HL-60/S4 treated with phorbol 12-myristate 13-acetate at 8.2 ng/mL for 4 days and 3 days (cell line): ENCODE results near the gene ATP2C1.

Source experiments
- in situ Hi-C: fragments of 300-500 bp; cut with MboI; formaldehyde crosslinking; loops from 2 replicates; pipeline ENCODE4 v1.15.0; 2022; ENCODE audit warnings: low sequenced_read_pairs

ATP2C1 gene

DNA sequence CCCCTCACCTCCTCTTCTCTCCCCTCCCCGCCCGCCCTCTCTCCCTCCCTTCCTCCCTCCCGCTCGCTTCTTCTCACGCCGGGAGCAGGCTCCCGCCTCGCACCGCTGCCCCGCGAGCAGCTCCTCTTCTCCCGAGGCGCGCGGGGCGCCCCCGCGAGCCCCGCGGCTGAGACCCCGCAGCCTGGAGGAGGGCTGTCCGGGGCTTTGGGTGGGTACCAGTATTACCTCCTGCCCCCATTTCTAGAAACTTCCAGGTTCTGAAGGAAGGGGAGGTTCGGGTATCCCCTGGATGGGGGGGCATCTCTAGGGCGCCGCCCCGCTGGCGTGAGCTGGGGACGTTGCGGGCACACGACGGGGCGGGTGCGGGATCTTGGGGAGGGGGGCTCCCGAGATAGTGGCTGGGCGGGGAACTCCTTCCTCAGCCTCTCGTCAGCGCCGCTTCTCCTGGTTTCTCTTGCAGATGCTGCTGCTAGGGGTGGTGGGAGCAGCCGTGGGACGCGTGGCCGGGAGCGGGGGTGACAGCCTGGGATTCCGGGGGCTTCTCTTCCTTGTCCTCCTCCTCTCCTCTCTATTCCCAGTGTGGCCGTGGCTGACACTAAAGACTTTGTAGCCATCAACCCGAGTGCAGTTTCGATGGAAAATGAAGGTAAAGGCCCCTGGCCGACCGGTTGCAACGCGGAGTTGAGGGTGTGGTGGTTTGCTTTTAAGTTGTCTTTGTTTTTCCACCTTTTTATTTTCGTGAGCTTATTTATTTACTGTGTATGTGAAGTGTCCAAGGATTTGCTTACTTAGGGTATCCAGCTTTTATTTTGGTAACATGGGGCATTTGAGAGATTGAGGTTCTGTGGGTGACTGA, 474 bp downstream of the ATP2C1 start:
- in situ Hi-C loops, result loop anchor here (10.0 kb wide), 1 partner anchor 130 kb away; no protein-coding TSS in a partner anchor

DNA sequence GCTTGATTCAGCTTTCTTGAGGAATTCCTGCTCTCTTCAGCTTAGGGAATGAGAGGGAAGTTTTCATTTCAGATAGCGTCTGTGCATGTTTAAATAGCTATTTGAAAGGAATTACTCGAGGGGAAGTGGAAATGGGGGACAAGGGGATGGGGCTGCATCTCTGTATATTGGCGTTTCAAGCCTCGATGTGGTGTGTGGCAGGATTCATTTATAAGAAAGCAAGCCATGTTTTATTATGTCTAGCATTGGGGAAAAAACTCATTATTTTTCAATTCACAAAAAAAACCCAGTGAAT, 1.0 kb downstream of the ATP2C1 start:
- in situ Hi-C loops, result loop anchor here (10.0 kb wide), 1 partner anchor 130 kb away; no protein-coding TSS in a partner anchor

DNA sequence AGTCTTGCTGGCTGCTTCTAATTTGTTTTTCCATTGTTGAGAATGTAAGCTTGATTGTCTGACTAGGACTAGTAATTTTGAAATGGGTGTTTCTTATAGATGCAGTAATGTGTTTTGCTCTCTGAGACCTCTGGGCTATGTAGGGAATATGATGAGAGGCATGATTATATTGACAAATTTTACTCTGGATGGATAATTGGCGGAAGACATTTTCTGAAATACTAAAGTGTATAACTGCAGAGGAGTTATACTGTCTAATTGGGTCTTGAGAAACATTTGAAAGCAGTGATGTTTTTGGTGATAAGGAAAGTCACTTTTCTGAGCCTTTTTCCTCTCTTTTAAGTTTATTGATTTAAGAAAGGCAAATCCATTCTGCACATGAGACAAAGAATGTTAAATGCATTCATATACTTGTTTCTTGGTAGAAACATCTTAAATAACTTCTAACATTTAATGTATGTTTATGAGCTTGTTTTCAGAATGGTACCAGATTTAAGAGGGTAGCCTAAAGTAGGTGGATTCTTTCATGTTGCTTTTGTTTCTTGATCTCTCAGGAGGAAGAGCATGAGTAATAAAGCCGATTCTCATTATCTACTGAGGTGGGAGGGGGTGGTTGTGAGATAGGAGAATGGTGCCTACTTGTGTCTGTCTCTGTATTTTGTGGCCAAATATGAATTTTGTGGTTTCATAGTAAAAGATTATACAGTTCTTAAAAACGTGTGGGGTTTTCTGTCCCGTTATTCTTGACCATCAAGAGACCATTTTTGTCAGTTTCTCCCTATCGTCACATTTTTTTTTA, 2.0 kb downstream of the ATP2C1 start:
- in situ Hi-C loops, result loop anchor here (10.0 kb wide), 1 partner anchor 131 kb away; no protein-coding TSS in a partner anchor

DNA sequence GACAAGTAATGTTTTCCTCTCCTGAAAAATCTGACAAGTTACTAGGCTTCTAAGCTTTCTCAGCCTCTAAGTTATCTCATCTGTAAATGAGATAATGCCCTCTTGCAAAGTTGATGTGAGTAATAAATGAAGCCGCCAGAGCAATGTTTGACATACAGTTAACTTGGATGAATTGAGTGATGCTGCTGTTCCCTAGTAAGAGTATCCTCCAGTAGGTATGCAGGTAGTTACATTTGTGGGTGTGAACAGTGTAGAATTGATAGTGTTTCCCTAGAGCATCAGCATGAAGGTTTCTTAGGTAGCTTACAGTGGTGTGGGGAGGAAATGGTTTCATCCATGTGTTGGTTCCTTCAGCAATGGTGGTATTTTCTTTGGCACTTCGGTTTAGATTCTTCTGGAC, 3.4 kb downstream of the ATP2C1 start:
- in situ Hi-C loops, result loop anchor here (10.0 kb wide), 1 partner anchor 133 kb away; no protein-coding TSS in a partner anchor

DNA sequence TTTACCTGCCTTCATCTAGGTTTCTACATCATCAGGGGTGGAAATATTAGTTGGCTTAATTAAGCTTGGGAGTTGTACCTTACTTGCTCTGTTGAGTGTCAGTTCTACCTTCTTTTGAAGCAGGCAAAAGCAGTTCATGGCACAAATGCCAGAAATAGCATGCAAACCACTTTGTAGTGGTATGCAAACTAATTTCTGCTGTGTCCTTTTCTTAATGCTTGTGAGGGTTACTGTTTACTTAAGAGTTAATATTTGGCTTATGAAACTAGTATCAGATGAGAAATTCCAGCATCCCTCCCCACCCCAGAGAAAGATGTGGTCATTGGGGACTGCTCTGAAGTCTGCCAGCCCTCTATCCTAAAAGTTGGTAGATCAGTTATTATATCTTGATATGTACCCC, 7.1 kb downstream of the ATP2C1 start:
- in situ Hi-C loops, result no loop called here

DNA sequence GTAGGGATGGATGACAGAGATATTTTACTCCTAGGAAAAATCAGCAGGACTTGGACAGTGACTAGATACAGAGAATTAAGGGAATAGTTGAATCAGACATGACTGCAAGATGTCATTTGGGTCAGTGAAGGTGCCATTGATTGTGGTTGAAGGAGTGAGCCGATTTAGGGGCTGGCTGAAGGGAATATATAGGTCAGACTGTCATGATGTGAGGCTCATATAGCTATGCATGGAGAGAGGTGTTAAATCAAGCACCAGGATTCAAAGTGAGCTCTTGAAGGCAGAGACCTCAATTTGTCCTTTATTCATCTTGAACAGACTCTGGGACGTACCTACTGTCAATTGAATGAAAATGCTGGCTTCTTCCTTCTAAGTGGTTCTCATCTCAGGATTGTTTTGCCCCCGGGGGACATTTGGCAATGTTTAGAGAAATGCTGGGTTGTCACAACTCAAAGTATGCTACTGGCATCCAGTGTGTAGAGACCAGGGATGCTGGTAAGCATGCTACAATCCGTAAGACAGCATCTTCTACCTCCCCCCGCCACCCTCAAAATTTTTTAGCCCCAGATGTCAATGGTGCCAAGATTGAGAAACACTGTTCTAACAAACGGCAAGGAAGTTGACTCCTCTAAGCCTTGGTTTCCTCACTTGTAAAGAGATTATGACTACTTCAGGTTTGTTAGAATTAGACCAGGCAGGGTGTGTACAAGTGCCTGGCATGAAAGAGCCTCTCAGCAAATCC, 7.8 kb downstream of the ATP2C1 start:
- in situ Hi-C loops, result no loop called here

DNA sequence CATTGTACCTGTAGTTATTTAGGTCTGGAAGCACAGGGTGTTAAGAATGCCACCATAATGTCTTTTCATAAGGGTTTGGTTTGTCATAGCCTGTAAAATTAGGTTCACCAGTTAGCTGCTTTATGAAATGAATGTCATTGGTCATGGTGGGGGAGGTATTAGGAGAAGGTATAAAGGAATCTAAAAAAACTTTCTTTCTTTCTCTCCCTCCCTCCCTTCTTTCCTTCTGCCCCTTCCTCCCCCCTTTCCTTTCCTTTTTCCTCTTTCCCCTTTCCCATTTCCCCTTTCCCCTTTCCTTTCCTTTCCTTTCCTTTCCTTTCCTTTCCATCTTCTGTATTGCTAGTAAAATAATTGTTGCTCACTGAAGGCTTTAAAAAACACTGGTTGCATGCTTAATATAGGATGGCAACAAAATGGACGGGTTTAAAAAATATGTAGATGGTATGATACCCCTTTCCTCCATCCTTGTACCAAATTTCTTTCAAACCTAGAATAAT, 9.6 kb downstream of the ATP2C1 start:
- in situ Hi-C loops, result no loop called here

DNA sequence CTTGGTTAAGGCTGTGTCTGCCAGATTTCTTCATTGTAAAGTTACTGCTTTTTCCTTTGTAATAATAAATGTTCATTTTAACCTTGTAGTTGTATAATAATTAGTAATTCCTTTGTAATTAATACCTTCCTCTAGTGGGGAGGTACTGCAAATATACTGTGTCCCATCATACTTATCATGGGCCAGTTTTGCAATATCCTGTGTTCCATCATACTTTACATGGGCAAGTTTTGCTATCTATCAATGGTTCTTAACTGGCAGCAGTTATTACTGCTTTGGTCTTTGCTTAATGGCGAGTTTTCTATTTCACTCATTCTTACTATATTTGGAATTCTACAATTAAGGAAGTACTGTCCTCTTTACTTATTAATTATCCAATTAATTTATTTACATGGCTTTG, 10.6 kb downstream of the ATP2C1 start:
- in situ Hi-C loops, result no loop called here

DNA sequence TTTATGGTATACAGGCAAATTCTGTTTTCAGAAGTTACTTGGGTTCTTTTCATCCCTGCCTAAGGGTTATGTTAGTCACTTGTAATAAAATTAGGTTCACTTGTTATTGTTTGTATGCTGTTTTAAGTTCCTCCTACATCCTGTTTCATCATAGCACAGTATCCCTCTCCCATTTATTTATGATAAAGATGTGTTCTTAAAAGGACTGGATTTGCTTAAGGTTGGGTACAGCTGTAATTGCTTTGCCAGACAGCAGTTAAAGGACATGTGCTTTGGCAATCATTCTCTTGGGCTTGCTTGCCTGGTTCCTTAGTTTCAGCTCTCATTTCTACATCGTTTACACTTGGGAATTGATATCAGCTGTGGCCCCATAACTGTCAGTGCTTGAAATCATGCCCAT, 11.7 kb downstream of the ATP2C1 start:
- in situ Hi-C loops, result no loop called here

DNA sequence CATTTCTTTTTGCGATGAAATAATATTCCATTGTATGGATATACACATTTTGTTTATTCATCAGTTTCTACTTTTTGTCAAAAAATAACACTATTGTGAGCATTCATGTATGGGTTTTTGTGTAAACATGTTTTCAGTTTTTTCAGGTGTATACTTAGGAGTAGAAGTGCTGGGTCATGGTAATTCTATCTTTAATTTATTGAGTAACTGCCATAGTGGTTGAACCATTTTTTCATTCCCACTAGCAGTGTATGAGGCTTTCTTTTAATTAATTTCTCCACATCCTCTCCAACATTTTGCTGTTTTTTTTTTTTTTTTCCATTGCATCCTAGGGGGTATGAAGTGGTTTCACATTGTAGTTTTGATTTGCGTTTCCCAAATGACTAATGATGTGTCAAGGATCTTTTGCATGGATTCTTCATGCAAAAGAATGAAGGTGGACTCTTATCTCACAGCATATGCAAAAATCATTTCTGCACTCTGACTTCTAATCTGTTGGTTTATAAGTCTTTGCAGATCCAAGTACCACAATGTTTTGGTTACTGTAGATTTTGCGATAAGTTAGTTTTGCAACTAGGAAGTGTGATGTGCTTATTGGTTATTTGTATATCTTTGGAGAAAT, 12.6 kb downstream of the ATP2C1 start:
- in situ Hi-C loops, result no loop called here

DNA sequence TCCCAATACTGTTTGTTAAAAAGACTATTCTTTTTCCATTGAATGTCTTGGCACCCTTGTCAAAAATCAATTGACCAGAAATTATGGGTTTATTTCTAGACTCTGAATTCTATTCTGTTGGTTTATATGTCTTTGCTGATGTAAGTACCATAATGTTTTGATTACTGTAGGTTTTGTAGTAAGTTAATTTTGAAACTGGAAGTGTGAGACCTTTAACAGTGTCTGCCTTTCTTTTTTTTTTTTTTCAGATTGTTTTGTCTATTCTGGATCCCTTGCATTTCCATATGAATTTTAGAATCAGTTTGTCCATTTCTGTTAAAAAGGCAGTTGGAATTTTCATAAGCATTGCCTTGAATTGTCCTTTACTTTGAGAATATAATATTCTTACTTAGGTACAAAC, 13.6 kb downstream of the ATP2C1 start:
- in situ Hi-C loops, result no loop called here

DNA sequence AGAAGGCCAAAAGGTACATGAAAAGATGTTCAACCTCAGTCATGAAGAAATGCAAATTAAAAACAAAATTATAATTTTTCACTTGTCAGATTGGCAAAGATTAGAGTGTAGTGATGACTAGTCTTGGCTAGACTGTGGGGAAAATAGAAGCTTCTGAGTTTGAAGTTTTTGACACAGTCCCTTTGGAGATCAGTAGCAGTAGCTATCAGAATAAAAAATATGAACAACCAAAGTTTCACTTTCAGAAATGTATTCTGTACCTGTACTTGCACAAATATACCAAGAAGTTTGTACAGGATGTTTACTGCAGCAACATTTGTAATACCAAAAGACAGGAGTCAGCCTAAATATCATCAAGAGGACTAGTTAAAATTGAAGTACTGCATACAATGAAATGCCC, 14.1 kb downstream of the ATP2C1 start:
- in situ Hi-C loops, result no loop called here

DNA sequence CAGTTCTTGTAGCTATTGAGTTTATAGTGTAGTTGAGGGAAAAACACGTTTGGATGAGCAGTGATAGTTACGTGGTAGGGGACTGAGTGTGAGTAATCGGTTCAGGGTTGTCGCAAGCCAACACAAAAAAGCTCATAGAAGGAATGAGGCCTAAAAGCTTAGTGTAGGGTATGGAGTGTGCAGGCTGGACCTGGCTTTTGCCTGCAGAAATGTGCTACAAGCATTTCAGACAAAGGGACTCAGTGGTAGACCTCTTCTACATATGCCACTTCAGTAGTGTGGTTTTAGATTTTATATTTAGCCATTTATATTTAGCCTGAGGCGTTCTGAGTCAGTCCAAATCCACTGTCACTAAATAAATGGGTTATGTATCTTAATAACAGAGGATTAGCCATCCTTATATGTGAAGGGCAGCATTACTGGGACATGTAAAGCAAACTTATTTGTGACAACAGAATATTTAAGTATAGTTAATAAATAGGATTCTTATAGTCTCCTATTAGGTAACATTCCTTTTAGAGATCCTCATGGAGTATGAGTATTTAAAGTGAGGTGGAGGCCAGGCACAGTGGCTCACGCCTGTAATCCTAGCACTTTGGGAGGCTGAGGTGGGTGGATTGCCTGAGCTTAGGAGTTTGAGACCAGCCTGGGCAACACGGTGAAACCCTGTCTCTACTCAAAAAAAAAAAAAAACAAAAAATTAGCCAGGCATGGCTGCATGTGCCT, 21.8 kb downstream of the ATP2C1 start:
- in situ Hi-C loops, result no loop called here

DNA sequence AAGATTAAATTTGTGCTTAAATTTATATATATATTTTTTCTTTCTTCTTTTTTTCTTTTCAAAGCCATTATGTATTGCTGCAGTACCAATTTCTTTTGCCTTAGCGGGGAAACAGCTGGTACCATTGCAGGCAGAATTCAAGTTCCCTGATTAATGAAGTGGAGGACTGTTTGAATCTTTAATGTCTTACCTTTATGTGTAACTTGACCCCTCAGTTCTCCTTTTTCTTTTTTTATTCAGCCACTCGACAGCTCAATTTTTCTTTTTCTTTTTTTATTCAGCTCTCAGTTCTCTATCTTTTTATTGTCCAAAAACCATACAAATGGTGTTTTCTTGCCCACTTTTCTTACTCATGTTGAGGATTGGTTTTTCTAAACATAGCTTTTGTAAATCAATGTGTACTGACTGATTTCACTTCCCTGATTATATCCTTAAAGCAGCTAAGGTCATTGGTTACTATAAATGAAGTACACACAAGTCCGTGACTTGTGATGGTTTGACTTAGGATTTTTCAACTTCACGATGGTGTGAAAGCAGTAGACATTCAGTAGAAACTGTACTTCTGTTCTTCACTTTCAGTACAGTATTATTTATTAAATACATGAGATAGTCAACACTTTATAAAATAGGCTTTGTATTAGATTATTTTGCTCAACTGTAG, 22.8 kb downstream of the ATP2C1 start:
- in situ Hi-C loops, result no loop called here

DNA sequence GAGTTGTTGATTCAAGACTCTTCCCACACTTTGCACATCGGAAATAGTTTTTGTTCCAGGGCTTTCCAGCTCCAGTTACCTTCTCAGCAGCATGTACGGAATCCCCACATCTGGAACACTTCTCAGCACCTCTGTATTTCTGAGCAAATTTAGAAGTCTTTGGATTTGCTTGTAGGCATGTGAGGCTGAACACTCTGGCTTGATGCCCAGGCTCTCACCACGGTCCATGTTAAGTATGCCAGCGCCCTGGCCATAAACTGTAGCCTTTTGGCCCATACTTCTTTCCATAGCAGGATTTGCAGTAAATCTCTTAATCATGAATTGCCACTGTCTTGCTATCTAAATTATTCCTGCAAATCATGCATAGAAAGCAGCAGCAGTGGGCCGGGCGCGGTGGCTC, 24.4 kb downstream of the ATP2C1 start:
- in situ Hi-C loops, result no loop called here

DNA sequence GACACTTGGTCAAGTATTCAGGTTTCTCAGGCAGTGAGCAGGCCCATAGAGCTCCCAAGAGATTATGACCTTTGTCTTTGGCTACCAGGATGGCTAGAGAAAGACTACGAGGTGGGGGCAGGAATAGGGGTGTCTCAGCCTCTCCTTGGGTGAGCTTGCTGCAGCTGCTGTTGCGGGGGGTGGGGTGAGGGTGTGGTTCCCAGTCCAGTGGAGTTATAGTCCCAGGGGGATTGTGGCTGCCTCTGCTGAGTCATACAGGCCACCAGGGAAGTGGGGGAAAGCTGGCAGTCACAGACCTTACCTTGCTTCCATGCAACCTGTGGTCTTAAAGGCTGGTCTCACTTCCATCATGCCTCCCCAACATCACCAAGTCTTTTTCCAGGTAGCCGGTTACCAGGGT, 31.7 kb downstream of the ATP2C1 start:
- in situ Hi-C loops, result no loop called here

DNA sequence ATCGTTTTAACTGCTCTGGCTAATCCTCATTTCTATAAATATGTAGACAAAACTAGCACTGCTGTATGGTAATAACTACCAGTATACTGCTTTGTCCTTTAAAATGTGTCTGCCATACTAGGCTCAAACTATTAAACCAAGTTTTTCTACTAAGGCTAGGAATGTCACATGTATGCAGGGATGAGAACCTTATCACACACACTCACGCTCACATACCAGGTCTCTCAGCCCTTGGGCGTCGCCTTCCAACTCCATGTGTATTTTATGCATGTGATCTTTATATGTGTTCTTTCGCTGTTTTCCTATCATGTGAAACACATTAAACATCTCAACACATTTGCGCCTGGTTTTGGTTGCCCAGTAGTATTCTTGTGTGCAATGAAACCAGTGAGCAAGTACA, 32.6 kb downstream of the ATP2C1 start:
- in situ Hi-C loops, result no loop called here

DNA sequence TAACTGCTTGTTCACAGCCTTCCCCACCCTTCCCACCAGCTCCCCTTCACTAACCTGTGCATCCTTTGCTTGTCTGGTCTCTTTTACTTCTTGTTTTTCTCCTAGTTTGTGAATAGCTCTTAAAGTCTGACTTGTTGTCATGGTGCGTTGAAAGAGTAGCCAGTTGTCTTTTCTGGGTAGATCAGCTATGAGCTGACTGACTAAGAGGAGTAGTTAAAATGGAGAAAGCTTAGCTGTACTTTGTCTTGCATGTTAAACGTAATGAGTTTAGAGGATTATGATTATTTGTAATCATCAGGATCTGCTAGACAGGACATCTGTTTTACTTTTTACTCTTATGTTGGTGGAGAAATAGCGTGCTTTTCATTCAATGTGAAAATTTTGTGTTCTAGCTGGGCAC, 35.9 kb downstream of the ATP2C1 start:
- in situ Hi-C loops, result no loop called here

DNA sequence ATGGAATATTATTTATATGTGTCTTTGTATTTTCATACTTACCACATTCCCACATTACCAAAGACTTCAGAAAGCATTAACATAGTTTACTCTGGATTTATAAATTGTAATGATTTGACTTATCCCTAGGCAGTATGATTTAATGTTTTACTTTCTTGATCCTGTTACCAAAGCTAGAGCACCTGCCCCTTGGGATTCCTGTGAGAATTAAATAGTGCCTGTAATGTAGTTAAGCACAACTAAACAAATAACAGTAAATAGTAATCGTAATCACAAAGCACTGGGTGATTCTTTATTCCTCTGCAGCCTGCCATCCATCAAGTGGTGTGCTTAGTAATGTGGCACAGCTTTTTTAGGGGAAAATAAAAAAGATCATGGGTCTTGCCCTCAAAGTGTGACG, 39.1 kb downstream of the ATP2C1 start:
- in situ Hi-C loops, result no loop called here
